Measurements from ENCODE around the gene RBL1. TPM values are rescaled to one million over a fixed set of nuclear protein-coding genes. Genes with fewer than 3 reads are reported as not detected.

The RBL1 gene
- total RNA-seq, 1 experiment from 2014 or later, result 14.6 TPM

Other genes starting within 250 kb of the RBL1 start
- not detected in 2 replicates for gene TLDC2, start 219.9 kb downstream of the RBL1 start, total RNA-seq (2021)
- gene SAMHD1, start 144.3 kb downstream of the RBL1 start, total RNA-seq (2021), result 14.0 and 21.2 TPM in 2 replicates
- 164 and 185 TPM in 2 replicates for gene RPN2, start 83.3 kb upstream of the RBL1 start, total RNA-seq (2021)
- 3.3 TPM in 2 replicates for gene MROH8, start 83.6 kb upstream of the RBL1 start, total RNA-seq (2021)
- not detected in 2 replicates for gene GHRH, start 165.8 kb upstream of the RBL1 start, total RNA-seq (2021)
- gene MANBAL, start 193.7 kb upstream of the RBL1 start, total RNA-seq (2021), result 44.6 and 65.7 TPM in 2 replicates

Measured in PC-9 (cell line).